GM10847 (cell line): ENCODE data around the gene SLC9A5.

Source experiments
- POLR2A ChIP-seq: IDR thresholded peaks from 2 replicates; pipeline ENCODE4 v1.6.1; 2011; ENCODE audit not compliant: insufficient read length; ENCODE audit errors: extremely low read depth

SLC9A5 gene

DNA sequence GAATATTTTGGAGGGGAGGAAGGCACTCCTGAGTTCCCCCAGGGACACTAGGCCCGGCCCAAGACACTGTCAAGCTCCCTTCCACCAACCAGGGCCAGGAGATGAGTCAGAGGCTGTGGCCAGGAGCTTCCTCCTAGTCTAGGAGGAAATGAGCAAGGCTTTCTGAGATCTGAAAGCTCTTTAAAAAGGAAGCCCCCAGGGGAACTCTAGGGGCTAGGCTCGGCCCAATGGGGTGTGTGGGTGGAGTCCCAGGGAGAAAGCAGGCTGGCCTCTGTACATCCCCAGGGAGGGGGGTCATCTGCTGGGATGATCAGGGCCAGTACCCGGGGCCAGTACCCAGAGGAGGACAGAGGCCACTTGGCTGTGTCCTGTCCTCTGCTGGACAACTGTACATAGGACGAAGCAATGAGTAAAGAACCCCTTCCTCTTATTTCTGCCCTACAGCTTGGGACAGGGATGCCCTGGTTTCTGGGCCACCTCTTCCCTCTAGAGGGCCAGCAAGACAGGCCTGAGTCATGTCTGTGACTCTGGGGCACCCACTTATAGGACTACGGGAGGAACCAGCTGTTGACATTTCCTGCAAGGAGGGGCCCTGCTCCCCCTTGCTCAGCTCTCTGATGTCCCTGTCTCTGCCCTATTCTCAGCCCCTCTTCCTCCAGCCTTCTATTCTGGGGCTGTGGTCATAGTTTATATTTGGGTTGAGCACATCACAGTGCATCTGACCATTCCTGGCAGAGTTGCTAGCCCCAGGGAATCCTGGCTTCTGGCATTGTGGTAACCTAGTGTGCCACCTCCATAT, 4.2 kb upstream of the SLC9A5 start:
- peak; percentile 46 for TF ChIP-seq POLR2A

DNA sequence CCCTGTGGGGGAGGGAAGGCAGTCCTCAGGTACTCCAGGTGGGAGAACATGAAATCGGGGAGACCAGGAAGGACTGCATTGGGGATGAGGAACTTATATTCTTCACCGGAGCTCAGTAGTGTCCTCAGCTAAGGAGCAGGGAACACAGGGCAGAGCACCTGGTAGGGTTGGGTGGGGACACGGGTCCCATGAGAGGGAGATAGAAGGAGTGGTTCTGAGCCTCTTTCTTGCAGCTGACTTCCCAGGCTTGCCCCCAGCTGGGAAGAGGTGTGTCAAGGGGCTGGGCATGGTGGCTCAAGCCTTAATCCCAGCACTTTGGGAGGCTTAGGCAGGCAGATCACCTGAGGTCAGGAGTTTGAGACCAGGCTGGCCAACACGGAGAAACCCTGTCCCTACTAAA, 3.6 kb upstream of the SLC9A5 start:
- no peak for TF ChIP-seq POLR2A

DNA sequence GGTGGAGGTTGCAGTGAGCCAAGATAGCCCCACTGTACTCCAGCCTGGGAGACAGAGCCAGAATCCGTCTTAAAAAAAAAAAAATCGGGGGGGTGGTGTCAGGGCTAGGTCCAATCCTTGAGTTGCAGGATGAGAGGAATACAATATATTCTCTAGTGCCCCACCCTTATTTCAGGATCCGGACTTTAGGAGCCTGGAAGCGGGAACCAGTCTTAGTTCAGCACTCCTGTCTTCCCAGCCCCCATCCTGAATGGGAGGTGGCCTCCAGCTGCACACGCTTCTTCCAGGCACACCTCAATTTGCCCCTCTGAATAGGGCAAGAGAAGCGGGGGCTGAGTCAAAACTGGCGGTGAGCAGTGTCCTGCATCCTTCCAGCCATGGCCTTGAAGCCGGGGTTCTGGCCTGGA, 3.1 kb upstream of the SLC9A5 start:
- no peak for TF ChIP-seq POLR2A

DNA sequence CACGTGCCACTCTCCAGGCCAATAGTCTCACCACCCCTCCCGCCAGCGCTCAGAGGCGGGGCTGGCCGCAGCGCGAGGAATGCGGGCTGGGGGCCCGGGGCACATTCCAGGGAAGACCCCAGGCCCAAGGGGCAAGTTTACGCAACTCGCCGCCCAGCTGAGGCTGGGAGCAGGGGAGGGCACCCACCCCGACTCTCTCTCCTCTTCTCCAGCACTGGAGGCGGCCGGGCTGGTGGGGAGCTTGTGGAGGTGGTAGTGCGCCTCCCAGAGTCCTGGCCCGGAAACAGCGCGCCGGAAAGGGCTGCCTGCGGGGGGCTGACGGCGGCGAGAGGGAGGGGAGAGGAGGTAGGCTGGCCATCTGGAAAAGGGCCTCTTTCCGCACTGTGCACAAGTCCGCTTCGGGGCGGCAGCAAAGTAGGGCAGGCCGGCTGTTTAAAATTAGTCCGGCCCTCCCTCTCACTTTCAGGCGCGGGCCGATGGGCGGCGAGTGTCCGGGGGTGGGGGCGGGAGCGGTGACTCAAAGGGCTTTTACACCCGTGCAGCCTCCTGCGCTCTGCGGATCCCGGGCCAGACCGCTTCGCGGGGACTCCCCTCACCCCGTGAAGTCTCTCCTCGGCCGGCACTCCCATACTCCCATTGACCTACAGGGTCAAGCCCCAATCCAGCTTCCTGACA, 2.6 kb upstream of the SLC9A5 start:
- TF ChIP-seq POLR2A: peak; percentile 34

DNA sequence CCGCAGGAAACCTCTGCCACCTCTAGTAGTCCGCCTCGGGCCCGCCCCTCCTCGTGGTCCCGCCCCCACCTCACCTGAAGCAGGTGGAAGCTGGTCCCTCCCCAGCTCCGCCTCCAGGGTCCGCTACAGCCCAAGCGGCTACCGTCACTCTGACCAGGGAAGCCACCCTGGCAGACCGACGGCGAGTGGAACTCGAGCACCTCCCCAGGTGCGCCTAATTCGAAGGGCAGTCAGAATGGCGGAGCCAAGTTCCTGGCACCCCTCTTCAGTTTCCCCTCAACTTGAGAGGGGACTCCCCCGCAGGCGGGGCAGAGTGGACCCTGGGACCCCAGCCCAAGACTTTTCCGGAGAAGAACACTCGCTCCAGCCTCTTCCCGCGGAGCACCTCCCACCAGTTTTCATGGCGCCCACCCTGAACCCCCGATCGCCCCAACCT, 2.0 kb upstream of the SLC9A5 start:
- no peak for TF ChIP-seq POLR2A

DNA sequence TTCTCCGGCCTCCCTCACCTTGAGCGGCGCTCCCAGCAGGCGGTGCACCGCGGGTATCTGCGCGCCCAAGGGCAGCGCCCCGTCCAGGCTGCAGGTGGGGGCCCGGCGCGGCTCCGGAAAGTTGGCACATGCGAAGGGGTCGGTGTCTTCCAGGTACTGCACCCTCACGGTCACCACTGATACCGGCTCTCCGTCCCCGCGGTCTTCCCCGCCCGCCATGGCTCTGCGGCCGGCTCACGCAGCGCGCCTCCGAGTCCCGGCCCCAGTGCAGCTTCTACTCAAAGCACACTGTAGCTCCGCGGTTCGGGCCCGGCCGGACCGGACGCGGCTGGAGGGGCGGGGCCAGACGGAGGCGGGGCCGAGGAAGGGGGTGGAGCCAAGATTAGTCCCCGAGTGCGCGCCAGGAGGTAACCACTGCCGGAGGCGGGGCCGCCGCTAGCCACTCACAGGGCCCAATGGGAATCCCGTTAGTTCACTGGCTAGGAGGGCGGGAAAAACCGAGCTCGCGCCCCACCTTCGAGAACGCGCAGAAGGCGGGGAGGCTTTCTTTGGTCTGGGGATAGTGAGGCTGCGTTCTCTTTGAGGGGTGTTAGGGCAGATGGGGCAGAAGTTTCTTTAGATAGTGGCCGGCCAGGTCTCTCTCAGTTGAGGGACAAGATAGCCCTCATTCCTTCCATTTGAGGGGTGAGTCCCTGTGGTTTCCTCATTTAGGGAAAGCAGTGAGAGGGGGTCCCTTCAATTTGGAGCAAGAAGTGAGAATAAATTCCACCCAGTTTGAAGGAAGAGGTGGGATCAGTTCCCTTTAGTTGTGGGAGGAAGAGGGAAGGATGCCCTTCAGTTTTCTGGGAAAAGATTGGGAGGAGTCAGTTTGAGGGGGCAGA, 1.3 kb upstream of the SLC9A5 start, which contains the start of gene FHOD1:
Gene FHOD1 (minus strand): TSS at position 290 of the 881 bp plus-strand sequence. CDS start 71 bp downstream, at position 219.
- peak; percentile 82 for TF ChIP-seq POLR2A

DNA sequence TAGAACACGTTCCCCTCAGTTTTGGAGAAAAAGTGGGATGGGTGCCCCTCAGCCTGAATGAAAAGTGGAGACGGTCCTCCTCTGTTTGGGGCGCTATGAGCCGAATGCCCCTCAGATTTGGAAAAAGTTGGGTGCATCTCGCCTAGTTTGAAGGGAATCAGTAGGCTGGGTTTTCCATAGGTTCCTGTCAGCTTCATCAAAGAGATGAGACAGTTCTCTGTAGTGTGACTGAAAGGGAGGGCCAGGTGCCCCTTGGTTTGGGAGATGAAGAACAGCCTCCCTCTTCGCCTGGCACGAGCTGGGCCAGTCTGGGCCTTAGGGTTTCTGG, 742 bp upstream of the SLC9A5 start:
- TF ChIP-seq POLR2A: no peak

DNA sequence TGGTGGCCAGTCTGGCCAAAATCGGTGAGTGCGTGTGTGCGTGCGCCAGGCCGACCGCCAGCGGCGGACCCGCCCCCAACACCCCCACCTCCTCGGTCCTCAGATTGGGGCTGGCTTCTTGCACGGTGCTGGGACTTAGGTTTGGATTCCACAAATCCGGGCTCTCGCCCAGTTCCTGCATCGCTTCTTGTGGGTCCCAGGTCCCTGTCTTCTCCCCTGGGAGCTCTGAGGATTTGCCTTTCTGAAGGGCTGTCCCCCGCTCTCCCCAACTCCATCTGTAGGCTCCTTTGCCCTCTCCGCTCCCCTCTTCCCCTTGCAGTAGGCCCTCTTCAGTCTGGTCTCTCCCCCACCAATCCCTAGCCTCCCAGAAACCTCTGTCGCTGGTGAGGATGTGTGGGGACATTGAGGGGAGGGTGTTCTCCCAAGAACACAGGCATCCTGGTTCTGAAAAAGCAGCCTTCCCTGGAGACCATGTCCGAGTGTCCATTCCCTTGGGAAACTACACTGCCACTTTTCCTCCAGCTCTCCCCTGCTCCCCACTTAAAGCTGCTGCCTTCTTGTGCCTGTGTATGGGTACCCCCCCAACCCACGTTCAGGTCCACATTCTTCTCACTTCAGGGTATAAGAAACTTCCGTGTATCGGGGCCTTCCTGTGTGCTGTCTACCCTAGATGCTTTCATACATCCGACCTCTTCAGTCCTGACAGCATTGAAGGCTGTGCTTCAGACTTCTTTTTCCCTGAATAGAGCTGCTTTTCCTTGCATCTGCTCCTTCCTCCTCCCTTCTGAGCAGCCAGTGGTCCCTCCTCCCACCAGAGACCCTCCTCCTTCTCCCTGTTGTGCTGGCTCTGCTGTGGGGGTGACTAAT, 632 bp downstream of the SLC9A5 start:
- no peak for TF ChIP-seq POLR2A

DNA sequence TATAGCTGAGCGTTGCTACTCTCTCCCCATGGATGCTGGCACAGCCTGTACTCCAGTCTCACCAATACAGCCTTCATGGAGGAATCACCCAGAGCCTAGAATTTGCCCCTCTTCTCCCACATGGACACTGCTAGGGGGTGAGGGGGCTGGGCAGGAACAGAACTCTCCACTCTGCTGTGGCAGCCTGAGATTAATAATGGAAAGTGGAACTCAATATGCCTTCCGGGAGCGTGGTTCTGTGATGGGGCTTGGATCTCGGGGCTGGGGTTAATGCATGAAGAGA, 1.2 kb downstream of the SLC9A5 start:
- no peak for TF ChIP-seq POLR2A

DNA sequence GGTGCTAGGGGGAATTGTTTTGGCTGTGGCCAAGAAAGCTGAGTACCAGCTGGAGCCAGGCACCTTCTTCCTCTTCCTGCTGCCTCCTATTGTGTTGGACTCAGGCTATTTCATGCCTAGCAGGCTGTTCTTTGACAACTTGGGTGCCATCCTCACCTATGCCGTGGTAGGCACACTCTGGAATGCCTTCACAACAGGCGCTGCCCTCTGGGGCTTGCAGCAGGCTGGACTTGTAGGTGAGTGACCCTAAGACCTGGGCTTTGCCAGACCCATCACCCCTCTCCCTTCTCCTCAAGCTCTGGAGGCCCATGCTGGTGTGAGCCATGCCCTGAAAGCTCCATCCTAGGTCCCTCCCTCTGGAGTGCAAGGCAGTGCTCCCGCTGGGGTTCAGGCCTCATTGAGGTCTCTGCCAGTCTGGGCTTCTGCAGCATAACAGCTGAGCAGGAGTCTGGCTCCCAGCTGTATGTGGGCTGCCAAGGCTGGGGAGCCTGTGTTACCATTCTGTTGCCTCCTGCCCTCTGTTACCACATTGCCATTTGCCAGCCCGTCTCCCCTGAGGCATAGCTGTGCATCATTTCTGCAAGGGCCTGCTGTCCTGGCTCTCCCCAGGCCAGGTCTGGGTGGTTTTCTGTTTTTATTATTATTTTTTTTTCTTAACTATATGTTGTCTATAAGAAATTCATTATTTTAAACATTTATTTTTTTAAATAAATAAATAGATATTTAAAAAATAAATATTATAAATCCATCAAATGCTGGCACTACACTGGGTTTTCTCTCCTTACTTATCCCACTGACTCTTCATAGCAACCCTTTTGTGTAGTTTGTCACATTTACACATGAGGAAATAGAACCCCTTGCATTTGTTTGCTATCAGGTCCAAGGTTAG, 4.1 kb downstream of the SLC9A5 start:
- no peak for TF ChIP-seq POLR2A

DNA sequence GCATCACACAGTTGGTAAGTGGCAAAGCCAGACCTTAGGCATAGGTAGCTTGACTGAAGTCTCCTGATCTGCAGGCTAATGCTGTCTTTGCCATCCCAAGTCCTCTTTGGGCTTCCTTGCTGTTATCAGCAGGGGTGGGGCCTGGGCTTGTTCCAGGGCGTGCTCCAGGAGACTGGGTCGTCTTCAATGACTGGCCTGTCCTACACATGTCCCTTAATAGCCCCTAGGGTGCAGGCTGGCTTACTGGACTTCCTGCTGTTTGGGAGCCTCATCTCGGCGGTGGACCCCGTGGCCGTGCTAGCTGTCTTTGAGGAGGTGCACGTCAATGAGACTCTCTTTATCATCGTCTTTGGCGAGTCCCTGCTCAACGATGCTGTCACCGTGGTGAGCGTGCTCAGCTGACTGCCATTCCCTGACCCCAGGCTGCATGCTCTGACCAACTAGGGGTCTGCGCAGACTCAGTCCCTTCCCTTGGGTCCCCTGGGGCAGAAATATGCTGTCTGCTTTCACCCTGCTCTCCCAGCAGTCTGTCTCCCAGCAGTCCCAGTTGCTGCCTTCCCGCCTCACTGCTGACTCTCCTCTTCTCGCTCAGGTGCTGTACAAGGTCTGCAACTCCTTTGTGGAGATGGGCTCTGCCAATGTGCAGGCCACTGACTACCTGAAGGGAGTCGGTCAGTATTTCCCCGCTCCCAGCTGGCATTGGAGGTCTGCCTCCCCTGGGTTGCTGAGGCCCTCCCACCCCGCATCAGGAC, 6.2 kb downstream of the SLC9A5 start:
- no peak for TF ChIP-seq POLR2A

DNA sequence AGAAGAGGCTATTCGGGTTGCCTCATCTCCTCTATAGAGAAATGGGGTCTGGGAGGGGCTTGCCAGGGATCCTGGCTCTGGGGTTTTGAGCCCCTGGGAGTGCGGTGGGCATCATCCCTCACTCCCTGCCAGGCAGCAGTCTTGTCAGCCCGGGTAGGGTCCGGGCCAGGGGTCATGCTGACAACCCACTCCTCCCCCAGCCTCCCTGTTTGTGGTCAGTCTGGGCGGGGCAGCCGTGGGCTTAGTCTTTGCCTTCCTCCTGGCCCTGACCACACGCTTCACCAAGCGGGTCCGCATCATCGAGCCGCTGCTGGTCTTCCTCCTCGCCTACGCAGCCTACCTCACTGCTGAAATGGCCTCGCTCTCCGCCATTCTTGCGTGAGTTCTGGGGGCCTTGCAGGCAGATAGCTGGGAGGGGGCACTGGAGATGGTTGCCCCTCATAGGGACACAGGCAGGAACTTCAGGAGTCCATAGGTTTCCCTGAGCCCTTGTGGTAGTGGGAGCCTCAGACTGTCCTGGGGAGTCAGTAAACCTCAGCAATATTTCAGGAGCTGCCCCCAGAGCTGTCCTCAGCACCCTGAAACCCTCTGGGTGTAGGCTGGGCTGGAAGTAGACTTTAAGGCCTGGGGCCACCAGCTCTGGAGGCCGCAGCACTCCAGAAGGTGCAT, 6.9 kb downstream of the SLC9A5 start:
- TF ChIP-seq POLR2A: no peak
